BE2C (cell line): ENCODE data around the gene CSMD2.

ENCODE experiments used
- DNase-seq: peaks from one replicate; pipeline ENCODE4 v3.0.0-alpha.2; 2020
- H3K27me3 ChIP-seq: fragments of 250-450 bp; sonication (Bioruptor Pico); 2 replicates; pipeline ENCODE4 v1.5.1; 2020; ENCODE audit warnings: mild to moderate bottlenecking
- H3K36me3 ChIP-seq: fragments of 250-450 bp; sonication (Bioruptor Pico); 2 replicates; pipeline ENCODE4 v1.5.1; 2020; ENCODE audit warnings: mild to moderate bottlenecking
- H3K4me1 ChIP-seq: fragments of 250-450 bp; sonication (Bioruptor Pico); 2 replicates; pipeline ENCODE4 v1.5.1; 2020
- H3K4me3 ChIP-seq: 2 replicates; pipeline ENCODE4 v1.5.1; 2011; ENCODE audit warnings: low read depth, low read length
- H3K9me3 ChIP-seq: fragments of 250-450 bp; sonication (Bioruptor Pico); 2 replicates; pipeline ENCODE4 v1.5.1; 2020
- TF ChIP-seq, protein P1 (sequence below): IDR thresholded peaks from 2 replicates; pipeline ENCODE4 v1.5.1; 2012; ENCODE audit warnings: mild to moderate bottlenecking, low read depth, low read length

CSMD2 gene

DNA sequence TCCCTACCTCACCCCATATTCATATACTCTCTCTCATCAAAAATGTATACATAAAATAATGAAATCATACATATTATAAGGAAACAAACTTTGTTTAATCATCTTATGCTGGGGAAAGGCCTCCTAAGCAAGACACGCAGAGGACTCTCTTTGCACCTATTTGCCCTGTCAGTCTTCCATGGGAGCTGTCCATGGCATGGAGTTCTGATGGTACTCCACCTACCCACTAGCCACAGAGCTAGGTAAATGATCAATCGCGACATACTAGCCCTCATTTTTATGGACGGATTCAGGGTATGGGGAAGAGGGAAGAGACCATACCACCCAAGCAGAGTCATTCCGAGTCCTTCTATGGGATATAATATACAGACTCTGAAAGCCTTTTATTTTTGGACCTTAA lies 131.0 kb downstream of the CSMD2 start:
- H3K36me3 ChIP-seq: no peaks in the 10 kb centered on the region
- TF ChIP-seq, protein P1, sequence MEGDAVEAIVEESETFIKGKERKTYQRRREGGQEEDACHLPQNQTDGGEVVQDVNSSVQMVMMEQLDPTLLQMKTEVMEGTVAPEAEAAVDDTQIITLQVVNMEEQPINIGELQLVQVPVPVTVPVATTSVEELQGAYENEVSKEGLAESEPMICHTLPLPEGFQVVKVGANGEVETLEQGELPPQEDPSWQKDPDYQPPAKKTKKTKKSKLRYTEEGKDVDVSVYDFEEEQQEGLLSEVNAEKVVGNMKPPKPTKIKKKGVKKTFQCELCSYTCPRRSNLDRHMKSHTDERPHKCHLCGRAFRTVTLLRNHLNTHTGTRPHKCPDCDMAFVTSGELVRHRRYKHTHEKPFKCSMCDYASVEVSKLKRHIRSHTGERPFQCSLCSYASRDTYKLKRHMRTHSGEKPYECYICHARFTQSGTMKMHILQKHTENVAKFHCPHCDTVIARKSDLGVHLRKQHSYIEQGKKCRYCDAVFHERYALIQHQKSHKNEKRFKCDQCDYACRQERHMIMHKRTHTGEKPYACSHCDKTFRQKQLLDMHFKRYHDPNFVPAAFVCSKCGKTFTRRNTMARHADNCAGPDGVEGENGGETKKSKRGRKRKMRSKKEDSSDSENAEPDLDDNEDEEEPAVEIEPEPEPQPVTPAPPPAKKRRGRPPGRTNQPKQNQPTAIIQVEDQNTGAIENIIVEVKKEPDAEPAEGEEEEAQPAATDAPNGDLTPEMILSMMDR: no peak
- no peak overlapping the region for H3K4me3 ChIP-seq
- H3K4me1 ChIP-seq: no peaks in the 10 kb centered on the region
- no peaks in the 10 kb centered on the region for H3K9me3 ChIP-seq
- DNase-seq: no peak
- no peaks in the 10 kb centered on the region for H3K27me3 ChIP-seq

DNA sequence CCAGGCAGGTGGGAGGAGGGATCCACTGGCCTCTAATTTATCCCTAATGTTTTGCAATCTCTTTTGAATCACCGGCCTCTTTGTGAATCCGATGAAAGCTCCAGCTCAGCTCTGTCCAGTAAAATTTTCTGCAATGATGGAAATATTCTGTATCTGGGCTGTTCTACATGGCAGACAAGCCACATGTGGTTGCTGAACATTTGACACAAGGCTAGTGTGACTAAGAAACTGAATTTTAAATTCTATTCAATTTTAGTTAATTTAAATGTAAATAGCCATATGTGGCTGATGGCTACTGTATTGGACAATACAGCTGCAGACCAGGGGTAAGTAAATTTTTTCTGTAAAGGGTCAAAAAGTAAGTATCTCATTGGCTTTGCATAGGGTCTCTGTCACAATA lies 135.1 kb downstream of the CSMD2 start:
- Histone ChIP-seq H3K9me3 (no peaks in the 10 kb centered on the region), H3K36me3 (no peaks in the 10 kb centered on the region), H3K27me3 (no peaks in the 10 kb centered on the region), H3K4me1 (no peaks in the 10 kb centered on the region), H3K4me3 (no peak overlapping the region)
- no peak for DNase-seq
- TF ChIP-seq, protein P1: no peak

DNA sequence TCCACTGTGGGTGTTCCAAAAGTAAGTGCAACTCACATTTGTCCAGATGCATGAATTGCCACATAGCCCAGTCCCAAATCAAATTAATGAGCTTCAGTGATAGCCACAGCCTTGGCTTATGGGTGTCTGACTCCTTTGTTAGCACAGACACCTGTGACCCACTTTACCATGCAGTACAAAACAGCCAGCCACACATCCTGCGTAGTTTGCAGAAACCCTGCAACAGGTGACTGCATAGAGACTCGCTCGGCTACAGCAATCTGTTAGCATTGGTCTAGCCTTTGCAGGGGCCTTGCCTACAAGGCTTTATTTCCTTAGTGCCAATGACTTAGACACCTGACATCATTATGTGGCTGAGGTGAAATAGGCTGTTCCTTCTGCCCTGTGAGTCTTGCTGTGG lies 135.5 kb downstream of the CSMD2 start:
- Histone ChIP-seq H3K36me3 (no peaks in the 10 kb centered on the region), H3K4me3 (no peak overlapping the region), H3K9me3 (no peaks in the 10 kb centered on the region), H3K4me1 (no peaks in the 10 kb centered on the region), H3K27me3 (no peaks in the 10 kb centered on the region)
- DNase-seq: no peak
- TF ChIP-seq, protein P1: no peak

DNA sequence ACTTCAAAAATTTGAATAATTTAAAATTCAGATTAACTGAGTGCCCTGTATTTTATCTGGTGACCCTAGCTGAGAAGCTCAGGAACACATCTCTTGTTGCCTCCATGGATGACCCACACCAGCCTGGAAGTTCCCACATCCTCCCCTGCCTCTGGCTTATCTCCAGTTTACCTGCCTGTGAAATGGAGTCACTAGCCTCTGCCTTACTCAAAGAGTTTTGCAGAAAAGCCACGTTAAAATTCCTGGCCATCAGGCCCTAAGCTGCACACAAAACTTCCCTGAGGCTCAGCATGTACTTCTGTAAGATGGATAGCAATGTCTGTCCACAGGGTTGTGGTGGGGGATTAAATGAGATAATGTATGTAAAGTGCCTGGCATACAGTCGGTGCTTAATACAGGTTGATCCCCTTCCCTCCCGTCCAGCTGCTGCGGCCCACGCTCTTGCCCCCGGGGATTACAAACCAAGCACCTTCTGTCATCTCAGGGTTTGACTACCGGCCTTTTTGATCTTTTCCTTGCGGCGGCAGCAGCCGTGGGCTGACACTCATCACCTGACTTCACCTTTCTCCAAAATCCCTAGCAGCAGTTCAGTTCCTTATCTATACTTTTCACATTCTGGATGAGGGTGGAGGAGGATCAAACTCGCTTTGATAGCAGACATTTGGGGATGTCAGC lies 136.5 kb downstream of the CSMD2 start:
- H3K4me1 ChIP-seq: no peaks in the 10 kb centered on the region
- H3K9me3 ChIP-seq: no peaks in the 10 kb centered on the region
- no peak overlapping the region for H3K4me3 ChIP-seq
- no peaks in the 10 kb centered on the region for H3K36me3 ChIP-seq
- no peak for DNase-seq
- TF ChIP-seq, protein P1: no peak
- H3K27me3 ChIP-seq: no peaks in the 10 kb centered on the region

DNA sequence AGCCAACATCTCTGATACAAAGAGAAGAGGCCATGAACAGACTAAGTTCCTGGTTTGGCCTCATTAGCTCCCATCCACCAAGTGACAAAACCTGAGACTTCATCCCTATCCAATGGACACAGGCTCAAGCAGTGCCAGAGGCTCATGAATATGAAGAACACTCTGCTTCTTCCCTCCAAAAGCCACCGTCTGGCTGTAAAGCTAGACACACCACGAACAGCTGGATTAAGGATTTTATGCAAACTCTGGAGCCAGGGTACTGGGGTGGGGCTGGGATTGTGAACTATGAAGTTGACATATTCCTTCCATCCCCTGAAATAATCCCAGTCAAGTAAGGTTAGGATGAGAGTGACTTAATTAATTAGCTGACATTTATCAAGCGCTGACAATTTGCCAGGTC lies 139.4 kb downstream of the CSMD2 start:
- no peak for DNase-seq
- TF ChIP-seq, protein P1: no peak
- no peaks in the 10 kb centered on the region for H3K27me3 ChIP-seq

DNA sequence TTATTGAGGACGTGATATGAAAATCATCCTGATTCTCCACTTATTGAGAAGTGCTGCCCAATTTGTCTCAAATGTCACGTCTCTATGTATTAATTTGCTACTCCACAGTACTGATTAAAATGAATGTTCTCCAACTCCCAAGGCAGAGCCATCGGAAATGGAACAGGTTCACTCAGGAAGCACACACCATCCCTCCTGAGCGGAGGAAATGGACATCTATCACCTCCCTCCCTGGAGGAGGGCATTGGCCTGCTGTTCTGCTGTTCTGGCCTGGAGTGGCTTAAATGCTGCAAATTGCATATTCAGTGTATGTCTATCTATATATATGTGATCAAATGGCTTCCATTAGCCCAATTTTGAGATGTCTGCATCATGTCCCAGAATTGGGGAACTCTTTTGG lies 140.5 kb downstream of the CSMD2 start:
- DNase-seq: no peak
- Histone ChIP-seq H3K36me3 (no peaks in the 10 kb centered on the region), H3K4me3 (no peak overlapping the region), H3K4me1 (no peaks in the 10 kb centered on the region), H3K27me3 (no peaks in the 10 kb centered on the region), H3K9me3 (no peaks in the 10 kb centered on the region)
- TF ChIP-seq, protein P1: no peak

More for the DNA sequence above, 139.4 kb downstream of the CSMD2 start:
- H3K4me1 ChIP-seq: no peaks in the 10 kb centered on the region
- no peak overlapping the region for H3K4me3 ChIP-seq
- no peaks in the 10 kb centered on the region for H3K36me3 ChIP-seq
- H3K9me3 ChIP-seq: no peaks in the 10 kb centered on the region
